K562 (cell line): ENCODE results near the gene CNDP2. TPM values are rescaled to one million over a fixed set of nuclear protein-coding genes. Genes with fewer than 3 reads are reported as not detected.

ENCODE experiments used
- ATAC-seq: fragments of 200-7000 bp; cut with Tn5 transposase; 3 replicates; pipeline ENCODE4 v1.9.1; 2020; ENCODE audit warnings: moderate library complexity
- BruUV-seq: library from RNA; stranded (reverse); fragments of 400-500 nt; replicated peaks from 2 replicates; lab custom pipeline; 2021; lab: Mats Ljungman, UMichigan
- CTCF ChIA-PET: fragments of 300-600 bp; formaldehyde crosslinking; extraction: SDS; loops from one replicate; lab custom pipeline; 2021; ENCODE audit warnings: low intra/inter-chr PET ratio; lab: Yijun Ruan, JAX
- POLR2A ChIA-PET: fragments of 300-600, 350-650 bp; sonication (Branson Sonifier 250); formaldehyde crosslinking; extraction: SDS; loops from one replicate; lab custom pipeline; 2021; ENCODE audit warnings: antibody characterized with exemption, inconsistent platforms; lab: Yijun Ruan, JAX
- DNase-seq, 4 experiments: peaks; one replicate each; pipeline versions ENCODE4 v3.0.0 to v3.0.0-alpha.2; 2011 to 2018; ENCODE audit warnings: low spot score in 3 of 4, mixed read lengths in 3 of 4; ENCODE audit errors: extremely low read depth in 1 of 4
- FAIRE-seq: peaks from 2 replicates; lab custom pipeline; 2011; peaks lifted over from hg19 to GRCh38; lab: Jason Lieb, UNC
- H2AFZ ChIP-seq: 2 replicates; pipeline ENCODE4 v1.6.0; 2011; ENCODE audit warnings: low read depth, low read length, control low read depth, inconsistent platforms
- H3K27ac ChIP-seq: fragments of 200-600 bp; 3 replicates; pipeline ENCODE4 v1.8.0; 2011; ENCODE audit warnings: low read depth, mild to moderate bottlenecking, control low read depth, inconsistent platforms, low read length, moderate library complexity, mixed read lengths; ENCODE audit errors: extremely low read depth
- H3K27me3 ChIP-seq, 2 experiments: fragments of 300-600 bp in 1 of 2; 2 replicates in 1 of 2; 3 replicates in 1 of 2; pipeline versions ENCODE4 v1.6.0 to v1.8.0; 2011; ENCODE audit warnings: inconsistent platforms in 2 of 2, low read length in 2 of 2, mild to moderate bottlenecking in 1 of 2, mixed read lengths in 1 of 2, moderate library complexity in 1 of 2; ENCODE audit not compliant: control insufficient read depth in 2 of 2, insufficient read depth in 2 of 2
- H3K36me3 ChIP-seq: fragments of 300-600 bp; 3 replicates; pipeline ENCODE4 v1.8.0; 2011; ENCODE audit warnings: mild to moderate bottlenecking, low read length, inconsistent platforms; ENCODE audit not compliant: control insufficient read depth, insufficient read depth
- H3K4me1 ChIP-seq, 2 experiments: fragments of 200-600 bp in 1 of 2; replicated peaks in 1 of 2; 2 replicates in 1 of 2; 3 replicates in 1 of 2; pipeline versions ENCODE4 v1.5.1 to v1.8.0; 2011; ENCODE audit warnings: inconsistent platforms in 2 of 2, low read length in 2 of 2, mild to moderate bottlenecking in 1 of 2, mixed read lengths in 1 of 2, moderate library complexity in 1 of 2; ENCODE audit not compliant: control insufficient read depth in 2 of 2, insufficient read depth in 2 of 2
- H3K4me2 ChIP-seq: 2 replicates; pipeline ENCODE4 v1.6.1; 2011; ENCODE audit warnings: low read length, control low read depth, inconsistent platforms, mixed read lengths; ENCODE audit not compliant: insufficient read depth
- H3K4me3 ChIP-seq: fragments of 200-600 bp; sonication (generic), shearing (Covaris generic); 2 replicates; pipeline ENCODE4 v1.5.1; 2016; ENCODE audit warnings: control low read depth, inconsistent platforms
- H3K79me2 ChIP-seq: fragments of 200-600 bp; 3 replicates; pipeline ENCODE4 v1.8.0; 2011; ENCODE audit warnings: low read length, inconsistent platforms; ENCODE audit not compliant: control insufficient read depth, insufficient read depth
- H3K9ac ChIP-seq, 2 experiments: 2 replicates each; pipeline versions ENCODE4 v1.6.0 to v1.6.1; 2011; ENCODE audit warnings: low read depth in 2 of 2, low read length in 2 of 2, control low read depth in 1 of 2, inconsistent platforms in 1 of 2, mild to moderate bottlenecking in 1 of 2, mixed read lengths in 1 of 2; ENCODE audit not compliant: insufficient read depth in 1 of 2
- H3K9me1 ChIP-seq: one replicate; pipeline ENCODE4 v1.6.0; 2011; ENCODE audit warnings: inconsistent platforms, mild to moderate bottlenecking, low read length, moderate library complexity; ENCODE audit not compliant: control insufficient read depth, insufficient read depth
- H3K9me3 ChIP-seq: replicated peaks from 2 replicates; pipeline ENCODE4 v1.5.1; 2011; ENCODE audit warnings: low read depth, low read length, inconsistent platforms; ENCODE audit not compliant: control insufficient read depth, insufficient read depth
- H4K20me1 ChIP-seq: replicated peaks from 2 replicates; pipeline ENCODE4 v1.6.1; 2011; ENCODE audit warnings: low read length, inconsistent platforms, mixed read lengths; ENCODE audit not compliant: control insufficient read depth, insufficient read depth
- DMBX1 ChIP-seq: fragments of 250-450 bp; sonication (Bioruptor Pico); IDR thresholded peaks from 2 replicates; pipeline ENCODE4 v1.8.0; 2022; ENCODE audit warnings: inconsistent platforms, mild to moderate bottlenecking, moderate library complexity, borderline replicate concordance
- E2F5 ChIP-seq: sonication (generic); formaldehyde crosslinking; IDR thresholded peaks from 2 replicates; pipeline ENCODE4 v1.8.0; 2022; ENCODE audit warnings: mild to moderate bottlenecking, missing genetic modification reagents
- KHSRP ChIP-seq: fragments of 450-650 bp; IDR thresholded peaks from 2 replicates; pipeline ENCODE4 v1.6.1; 2017
- KLF16 ChIP-seq: IDR thresholded peaks from 2 replicates; pipeline ENCODE4 v1.6.1; 2016; ENCODE audit warnings: antibody characterized with exemption
- MBD2 ChIP-seq: sonication (generic); IDR thresholded peaks from 2 replicates; pipeline ENCODE4 v1.6.1; 2016; ENCODE audit warnings: low read depth, borderline replicate concordance
- PML ChIP-seq: IDR thresholded peaks from 2 replicates; pipeline ENCODE4 v1.6.1; 2012; ENCODE audit warnings: low read length, inconsistent platforms
- TARDBP ChIP-seq: fragments of 450-650 bp; IDR thresholded peaks from 2 replicates; pipeline ENCODE4 v1.6.1; 2016
- ZNF174 ChIP-seq: fragments of 250-450 bp; sonication (Bioruptor Pico); IDR thresholded peaks from 2 replicates; pipeline ENCODE4 v1.4.0; 2020; ENCODE audit warnings: mild to moderate bottlenecking
- WGBS: fragments of 100-300 bp; shearing (Covaris generic); methylation state at CpG from one replicate; pipeline ENCODE4 v1.1.6; 2016; ENCODE audit warnings: low coverage, mixed read lengths; ENCODE audit not compliant: insufficient coverage; ENCODE audit errors: missing lambda C conversion rate; 5-methylcytosine and 5-hydroxymethylcytosine counted together
- in situ Hi-C: fragments of 300-500 bp; cut with MboI; formaldehyde crosslinking; loops from 4 replicates; pipeline ENCODE4 v1.15.0; 2018; ENCODE audit warnings: inconsistent platforms, mixed read lengths
- intact Hi-C: fragments of 100-400 bp; cut with micrococcal nuclease; formaldehyde crosslinking; loops from 2 replicates; pipeline ENCODE4 v1.14.2; 2022
- polyA plus RNA-seq, 8 experiments: library from polyadenylated mRNA; depleted of rRNA in 4 of 8; stranded (reverse) in 5 of 8; unstranded in 3 of 8; fragments of >200 nt; fragmentation: Nextera tagmentation in 2 of 8; fragmentation: Illumina TruSeq in 1 of 8; extraction: Ambion mirVana in 2 of 8; extraction: Trizol in 1 of 8; gene quantifications; 2 replicates each; pipeline versions ENCODE4 v1.2.1 to v1.2.3, GENCODE V29; 2011 to 2014; ENCODE audit warnings: inconsistent platforms in 1 of 8, missing spikeins in 1 of 8
- total RNA-seq, 7 experiments: library from RNA; depleted of rRNA in 6 of 7; stranded (reverse); fragments of >200 nt in 6 of 7; fragmentation: Illumina TruSeq in 2 of 7; extraction: Trizol in 2 of 7; gene quantifications; 2 replicates each; pipeline versions ENCODE4 v1.2.1 to v1.2.3, GENCODE V29; 2011 to 2021; ENCODE audit warnings: low replicate concordance in 1 of 7
- TF ChIP-seq, protein P1 (sequence below): fragments of 450-650 bp; conservative IDR thresholded peaks from 2 replicates; pipeline ENCODE4 v1.6.1; 2016; ENCODE audit warnings: missing genetic modification characterization, low read depth, mild to moderate bottlenecking, control low read depth, missing compliant biosample characterization

The CNDP2 gene
- total and polyA plus RNA-seq, 9 of the 15 experiments (the other 6 are each of a cell fraction or from before 2014, with no cell fraction given): 34.1 to 128 (median 53.8) TPM

GRCh38 chr18:74446631-74447403, 49.3 kb upstream of the CNDP2 start:
- POLR2A ChIA-PET: interaction anchor here (0.6 to 1.4 kb wide), 5 partner anchors 9 to 944 kb away, joined by 3 to 4 read pairs (median 3); no protein-coding TSS in a partner anchor
- Histone ChIP-seq H3K79me2 (no peaks in the 10 kb centered on the region), H3K36me3 (no peaks in the 10 kb centered on the region), H3K27me3 (peaks cover 44 to 85% of the 10 kb centered on the region in 2 experiments), H3K9me3 (no peaks in the 10 kb centered on the region), H3K4me3 (no peak overlapping the region), H3K4me2 (no peak overlapping the region), H4K20me1 (no peaks in the 10 kb centered on the region; the same call in 1 of the 2 replicates), H3K9me1 (no peaks in the 10 kb centered on the region), H2AFZ (no peak overlapping the region), H3K4me1 (peaks cover 0 to 8% of the 10 kb centered on the region in 2 experiments; a peak in 1 of 5 replicates), H3K27ac (no peak overlapping the region), H3K9ac (no peak overlapping the region)
- ATAC-seq (no peak), FAIRE-seq (no peak), DNase-seq (no peak)
- BruUV-seq: no TSS peak
- 2% methylated on average over 17 of the region's 38 CpGs for WGBS
- CTCF ChIA-PET: no interaction called here
- TF ChIP-seq KLF16 (no peak), DMBX1 (CRISPR knock-in tag) (no peak), TARDBP (no peak), PML (no peak), KHSRP (no peak), ZNF174 (CRISPR knock-in tag) (no peak), E2F5 (CRISPR knock-in tag) (no peak), MBD2 (no peak)
- TF ChIP-seq, protein P1, sequence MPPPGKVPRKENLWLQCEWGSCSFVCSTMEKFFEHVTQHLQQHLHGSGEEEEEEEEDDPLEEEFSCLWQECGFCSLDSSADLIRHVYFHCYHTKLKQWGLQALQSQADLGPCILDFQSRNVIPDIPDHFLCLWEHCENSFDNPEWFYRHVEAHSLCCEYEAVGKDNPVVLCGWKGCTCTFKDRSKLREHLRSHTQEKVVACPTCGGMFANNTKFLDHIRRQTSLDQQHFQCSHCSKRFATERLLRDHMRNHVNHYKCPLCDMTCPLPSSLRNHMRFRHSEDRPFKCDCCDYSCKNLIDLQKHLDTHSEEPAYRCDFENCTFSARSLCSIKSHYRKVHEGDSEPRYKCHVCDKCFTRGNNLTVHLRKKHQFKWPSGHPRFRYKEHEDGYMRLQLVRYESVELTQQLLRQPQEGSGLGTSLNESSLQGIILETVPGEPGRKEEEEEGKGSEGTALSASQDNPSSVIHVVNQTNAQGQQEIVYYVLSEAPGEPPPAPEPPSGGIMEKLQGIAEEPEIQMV: no peak
- in situ Hi-C loops: no loop called here
- intact Hi-C loops: no loop called here
